ENCODE measurements around the gene FGFRL1.

DNA sequence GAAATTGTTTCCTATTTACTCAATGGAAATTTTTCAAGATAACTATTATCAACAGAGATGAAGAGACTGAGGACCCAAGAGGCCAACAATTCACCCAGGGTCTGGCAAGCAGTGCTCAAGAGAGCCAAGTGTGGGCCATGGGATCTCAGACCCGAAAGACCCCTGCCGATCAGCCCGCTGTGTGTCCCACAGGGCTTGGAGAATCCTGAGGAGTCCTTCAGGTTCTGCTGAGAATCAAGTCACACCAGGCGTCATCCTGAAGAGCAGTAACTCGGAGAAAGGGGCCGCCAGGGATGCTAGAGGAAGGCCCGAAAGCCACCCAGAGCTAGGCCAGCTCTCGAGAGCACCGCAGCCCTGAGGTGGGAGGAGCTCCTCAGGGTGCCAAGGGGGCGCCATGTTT is 48.7 kb downstream of the FGFRL1 start:
- TF ChIP-seq, protein P1, sequence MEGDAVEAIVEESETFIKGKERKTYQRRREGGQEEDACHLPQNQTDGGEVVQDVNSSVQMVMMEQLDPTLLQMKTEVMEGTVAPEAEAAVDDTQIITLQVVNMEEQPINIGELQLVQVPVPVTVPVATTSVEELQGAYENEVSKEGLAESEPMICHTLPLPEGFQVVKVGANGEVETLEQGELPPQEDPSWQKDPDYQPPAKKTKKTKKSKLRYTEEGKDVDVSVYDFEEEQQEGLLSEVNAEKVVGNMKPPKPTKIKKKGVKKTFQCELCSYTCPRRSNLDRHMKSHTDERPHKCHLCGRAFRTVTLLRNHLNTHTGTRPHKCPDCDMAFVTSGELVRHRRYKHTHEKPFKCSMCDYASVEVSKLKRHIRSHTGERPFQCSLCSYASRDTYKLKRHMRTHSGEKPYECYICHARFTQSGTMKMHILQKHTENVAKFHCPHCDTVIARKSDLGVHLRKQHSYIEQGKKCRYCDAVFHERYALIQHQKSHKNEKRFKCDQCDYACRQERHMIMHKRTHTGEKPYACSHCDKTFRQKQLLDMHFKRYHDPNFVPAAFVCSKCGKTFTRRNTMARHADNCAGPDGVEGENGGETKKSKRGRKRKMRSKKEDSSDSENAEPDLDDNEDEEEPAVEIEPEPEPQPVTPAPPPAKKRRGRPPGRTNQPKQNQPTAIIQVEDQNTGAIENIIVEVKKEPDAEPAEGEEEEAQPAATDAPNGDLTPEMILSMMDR (conservative IDR thresholded peaks at IDR 0.05), result no peak
- no peak for TF ChIP-seq EZH2 (IDR thresholded peaks at IDR 0.05; ENCODE audit: low read depth)
